Body of pancreas (tissue), 4 donors: ENCODE results near the gene NDUFB8.

ENCODE experiments used
- POLR2A ChIP-seq, 3 donors: fragments of 450-650 bp; IDR thresholded peaks; one replicate each; pipeline ENCODE4 v1.6.1; 2016; ENCODE audit warnings: antibody characterized with exemption in 3 of 3, mild to moderate bottlenecking in 2 of 3
- TF ChIP-seq, protein P1 (sequence below), 7 experiments: fragments of 450-650 bp in 4 of 7; fragments of 200-600 bp in 3 of 7; sonication (generic) in 3 of 7; IDR thresholded peaks; one replicate each; pipeline ENCODE4 v1.5.1; 2016 to 2019; ENCODE audit warnings: antibody characterized with exemption in 7 of 7

DNA sequence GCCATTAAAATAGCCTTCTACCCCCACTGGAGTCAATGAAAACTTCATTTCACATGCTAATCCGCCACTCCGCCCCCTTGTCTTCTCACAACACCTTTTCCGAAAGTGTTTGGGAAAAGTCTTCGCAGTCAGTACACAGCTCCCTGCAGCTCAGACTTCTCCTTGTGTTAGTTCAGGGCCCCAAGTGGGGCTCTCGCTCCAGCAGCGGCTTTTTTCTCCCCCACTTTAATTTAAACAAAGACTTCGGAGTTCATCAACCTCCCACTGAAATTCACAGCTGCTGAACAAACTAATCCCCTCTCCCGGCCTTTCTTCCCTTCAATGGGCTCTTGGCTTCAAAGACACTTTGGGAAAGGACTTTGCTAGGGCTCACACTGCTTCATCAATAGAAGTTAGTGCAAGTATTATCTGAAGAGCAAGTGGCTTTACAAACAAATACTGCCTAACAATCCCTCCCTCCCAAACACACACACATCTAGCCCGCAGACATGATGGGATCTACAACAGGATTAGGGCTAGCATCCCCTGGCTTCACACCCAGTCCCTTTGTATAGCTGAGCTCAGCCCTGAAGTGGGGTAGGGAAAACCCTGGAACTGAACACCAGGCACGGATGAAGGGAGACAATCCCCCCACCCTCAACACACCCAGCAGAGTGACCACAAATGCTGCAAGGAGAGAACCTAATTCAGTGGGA lies 43.7 kb downstream of the NDUFB8 start:
- TF ChIP-seq, protein P1, sequence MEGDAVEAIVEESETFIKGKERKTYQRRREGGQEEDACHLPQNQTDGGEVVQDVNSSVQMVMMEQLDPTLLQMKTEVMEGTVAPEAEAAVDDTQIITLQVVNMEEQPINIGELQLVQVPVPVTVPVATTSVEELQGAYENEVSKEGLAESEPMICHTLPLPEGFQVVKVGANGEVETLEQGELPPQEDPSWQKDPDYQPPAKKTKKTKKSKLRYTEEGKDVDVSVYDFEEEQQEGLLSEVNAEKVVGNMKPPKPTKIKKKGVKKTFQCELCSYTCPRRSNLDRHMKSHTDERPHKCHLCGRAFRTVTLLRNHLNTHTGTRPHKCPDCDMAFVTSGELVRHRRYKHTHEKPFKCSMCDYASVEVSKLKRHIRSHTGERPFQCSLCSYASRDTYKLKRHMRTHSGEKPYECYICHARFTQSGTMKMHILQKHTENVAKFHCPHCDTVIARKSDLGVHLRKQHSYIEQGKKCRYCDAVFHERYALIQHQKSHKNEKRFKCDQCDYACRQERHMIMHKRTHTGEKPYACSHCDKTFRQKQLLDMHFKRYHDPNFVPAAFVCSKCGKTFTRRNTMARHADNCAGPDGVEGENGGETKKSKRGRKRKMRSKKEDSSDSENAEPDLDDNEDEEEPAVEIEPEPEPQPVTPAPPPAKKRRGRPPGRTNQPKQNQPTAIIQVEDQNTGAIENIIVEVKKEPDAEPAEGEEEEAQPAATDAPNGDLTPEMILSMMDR (IDR thresholded peaks at IDR 0.05): no peak
- no peak for TF ChIP-seq POLR2A (IDR thresholded peaks at IDR 0.05)
